ENCODE measurements around the gene NUP210L.

DNA sequence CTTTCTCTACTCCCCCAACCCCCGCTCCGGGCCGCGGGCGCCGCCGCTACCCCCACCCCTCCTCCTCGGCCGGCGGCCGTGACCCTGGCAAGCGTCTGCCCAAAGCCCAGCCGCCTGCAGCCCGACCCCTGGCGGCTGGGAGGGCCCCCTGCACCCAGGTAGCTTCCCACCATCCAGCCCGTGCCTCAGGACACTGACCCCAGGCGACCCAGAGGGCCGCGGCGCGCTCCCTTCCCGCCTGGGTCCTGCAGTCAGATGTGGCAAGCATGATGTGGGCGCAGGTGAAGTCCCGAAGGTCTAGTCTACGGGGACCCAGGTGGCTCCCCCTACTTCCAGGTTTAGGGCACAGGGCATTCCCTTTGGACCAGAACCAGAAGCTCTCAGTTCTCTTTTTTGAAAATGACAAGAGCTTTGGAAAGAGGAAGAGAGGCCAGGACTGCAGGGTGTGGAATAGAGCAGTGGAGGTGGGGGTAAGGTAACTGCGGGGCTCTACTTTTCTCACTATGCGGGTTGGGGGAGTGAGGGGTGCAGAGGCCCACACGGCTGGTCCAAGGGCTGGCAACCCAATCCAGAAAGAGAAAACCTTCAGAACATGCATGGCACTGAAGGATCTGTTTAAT is 208.1 kb downstream of the NUP210L start, which contains the start of gene DENND4B:
- TF ChIP-seq MTA2 (IDR thresholded peaks at IDR 0.05; ENCODE audit: low read depth): no peak
- TF ChIP-seq, protein P1, sequence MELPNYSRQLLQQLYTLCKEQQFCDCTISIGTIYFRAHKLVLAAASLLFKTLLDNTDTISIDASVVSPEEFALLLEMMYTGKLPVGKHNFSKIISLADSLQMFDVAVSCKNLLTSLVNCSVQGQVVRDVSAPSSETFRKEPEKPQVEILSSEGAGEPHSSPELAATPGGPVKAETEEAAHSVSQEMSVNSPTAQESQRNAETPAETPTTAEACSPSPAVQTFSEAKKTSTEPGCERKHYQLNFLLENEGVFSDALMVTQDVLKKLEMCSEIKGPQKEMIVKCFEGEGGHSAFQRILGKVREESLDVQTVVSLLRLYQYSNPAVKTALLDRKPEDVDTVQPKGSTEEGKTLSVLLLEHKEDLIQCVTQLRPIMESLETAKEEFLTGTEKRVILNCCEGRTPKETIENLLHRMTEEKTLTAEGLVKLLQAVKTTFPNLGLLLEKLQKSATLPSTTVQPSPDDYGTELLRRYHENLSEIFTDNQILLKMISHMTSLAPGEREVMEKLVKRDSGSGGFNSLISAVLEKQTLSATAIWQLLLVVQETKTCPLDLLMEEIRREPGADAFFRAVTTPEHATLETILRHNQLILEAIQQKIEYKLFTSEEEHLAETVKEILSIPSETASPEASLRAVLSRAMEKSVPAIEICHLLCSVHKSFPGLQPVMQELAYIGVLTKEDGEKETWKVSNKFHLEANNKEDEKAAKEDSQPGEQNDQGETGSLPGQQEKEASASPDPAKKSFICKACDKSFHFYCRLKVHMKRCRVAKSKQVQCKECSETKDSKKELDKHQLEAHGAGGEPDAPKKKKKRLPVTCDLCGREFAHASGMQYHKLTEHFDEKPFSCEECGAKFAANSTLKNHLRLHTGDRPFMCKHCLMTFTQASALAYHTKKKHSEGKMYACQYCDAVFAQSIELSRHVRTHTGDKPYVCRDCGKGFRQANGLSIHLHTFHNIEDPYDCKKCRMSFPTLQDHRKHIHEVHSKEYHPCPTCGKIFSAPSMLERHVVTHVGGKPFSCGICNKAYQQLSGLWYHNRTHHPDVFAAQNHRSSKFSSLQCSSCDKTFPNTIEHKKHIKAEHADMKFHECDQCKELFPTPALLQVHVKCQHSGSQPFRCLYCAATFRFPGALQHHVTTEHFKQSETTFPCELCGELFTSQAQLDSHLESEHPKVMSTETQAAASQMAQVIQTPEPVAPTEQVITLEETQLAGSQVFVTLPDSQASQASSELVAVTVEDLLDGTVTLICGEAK (IDR thresholded peaks at IDR 0.05): no peak
- TF ChIP-seq, protein P1 (CRISPR knock-in tag; IDR thresholded peaks at IDR 0.05): no peak
- TF ChIP-seq, protein P2, sequence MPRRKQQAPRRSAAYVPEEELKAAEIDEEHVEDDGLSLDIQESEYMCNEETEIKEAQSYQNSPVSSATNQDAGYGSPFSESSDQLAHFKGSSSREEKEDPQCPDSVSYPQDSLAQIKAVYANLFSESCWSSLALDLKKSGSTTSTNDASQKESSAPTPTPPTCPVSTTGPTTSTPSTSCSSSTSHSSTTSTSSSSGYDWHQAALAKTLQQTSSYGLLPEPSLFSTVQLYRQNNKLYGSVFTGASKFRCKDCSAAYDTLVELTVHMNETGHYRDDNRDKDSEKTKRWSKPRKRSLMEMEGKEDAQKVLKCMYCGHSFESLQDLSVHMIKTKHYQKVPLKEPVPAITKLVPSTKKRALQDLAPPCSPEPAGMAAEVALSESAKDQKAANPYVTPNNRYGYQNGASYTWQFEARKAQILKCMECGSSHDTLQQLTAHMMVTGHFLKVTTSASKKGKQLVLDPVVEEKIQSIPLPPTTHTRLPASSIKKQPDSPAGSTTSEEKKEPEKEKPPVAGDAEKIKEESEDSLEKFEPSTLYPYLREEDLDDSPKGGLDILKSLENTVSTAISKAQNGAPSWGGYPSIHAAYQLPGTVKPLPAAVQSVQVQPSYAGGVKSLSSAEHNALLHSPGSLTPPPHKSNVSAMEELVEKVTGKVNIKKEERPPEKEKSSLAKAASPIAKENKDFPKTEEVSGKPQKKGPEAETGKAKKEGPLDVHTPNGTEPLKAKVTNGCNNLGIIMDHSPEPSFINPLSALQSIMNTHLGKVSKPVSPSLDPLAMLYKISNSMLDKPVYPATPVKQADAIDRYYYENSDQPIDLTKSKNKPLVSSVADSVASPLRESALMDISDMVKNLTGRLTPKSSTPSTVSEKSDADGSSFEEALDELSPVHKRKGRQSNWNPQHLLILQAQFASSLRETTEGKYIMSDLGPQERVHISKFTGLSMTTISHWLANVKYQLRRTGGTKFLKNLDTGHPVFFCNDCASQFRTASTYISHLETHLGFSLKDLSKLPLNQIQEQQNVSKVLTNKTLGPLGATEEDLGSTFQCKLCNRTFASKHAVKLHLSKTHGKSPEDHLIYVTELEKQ (CRISPR knock-in tag; IDR thresholded peaks at IDR 0.05): no peak
- TF ChIP-seq, protein P3, sequence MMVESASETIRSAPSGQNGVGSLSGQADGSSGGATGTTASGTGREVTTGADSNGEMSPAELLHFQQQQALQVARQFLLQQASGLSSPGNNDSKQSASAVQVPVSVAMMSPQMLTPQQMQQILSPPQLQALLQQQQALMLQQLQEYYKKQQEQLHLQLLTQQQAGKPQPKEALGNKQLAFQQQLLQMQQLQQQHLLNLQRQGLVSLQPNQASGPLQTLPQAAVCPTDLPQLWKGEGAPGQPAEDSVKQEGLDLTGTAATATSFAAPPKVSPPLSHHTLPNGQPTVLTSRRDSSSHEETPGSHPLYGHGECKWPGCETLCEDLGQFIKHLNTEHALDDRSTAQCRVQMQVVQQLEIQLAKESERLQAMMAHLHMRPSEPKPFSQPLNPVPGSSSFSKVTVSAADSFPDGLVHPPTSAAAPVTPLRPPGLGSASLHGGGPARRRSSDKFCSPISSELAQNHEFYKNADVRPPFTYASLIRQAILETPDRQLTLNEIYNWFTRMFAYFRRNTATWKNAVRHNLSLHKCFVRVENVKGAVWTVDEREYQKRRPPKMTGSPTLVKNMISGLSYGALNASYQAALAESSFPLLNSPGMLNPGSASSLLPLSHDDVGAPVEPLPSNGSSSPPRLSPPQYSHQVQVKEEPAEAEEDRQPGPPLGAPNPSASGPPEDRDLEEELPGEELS (CRISPR knock-in tag; IDR thresholded peaks at IDR 0.05; ENCODE audit: borderline replicate concordance): no peak; the same call in 1 of the 2 replicates
- peak; percentile 41; the same call in 1 of the 2 replicates for TF ChIP-seq POLR2A (conservative IDR thresholded peaks at IDR 0.05)
- TF ChIP-seq CEBPB (tag; IDR thresholded peaks at IDR 0.05): no peak
- TF ChIP-seq, protein P4, sequence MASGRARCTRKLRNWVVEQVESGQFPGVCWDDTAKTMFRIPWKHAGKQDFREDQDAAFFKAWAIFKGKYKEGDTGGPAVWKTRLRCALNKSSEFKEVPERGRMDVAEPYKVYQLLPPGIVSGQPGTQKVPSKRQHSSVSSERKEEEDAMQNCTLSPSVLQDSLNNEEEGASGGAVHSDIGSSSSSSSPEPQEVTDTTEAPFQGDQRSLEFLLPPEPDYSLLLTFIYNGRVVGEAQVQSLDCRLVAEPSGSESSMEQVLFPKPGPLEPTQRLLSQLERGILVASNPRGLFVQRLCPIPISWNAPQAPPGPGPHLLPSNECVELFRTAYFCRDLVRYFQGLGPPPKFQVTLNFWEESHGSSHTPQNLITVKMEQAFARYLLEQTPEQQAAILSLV (tag; IDR thresholded peaks at IDR 0.05): no peak
- no peak for TF ChIP-seq FOXJ2 (tag; IDR thresholded peaks at IDR 0.05)
- TF ChIP-seq MXI1 (IDR thresholded peaks at IDR 0.05; ENCODE audit: low read depth, low read length): no peak
- TF ChIP-seq NFYB (IDR thresholded peaks at IDR 0.05; ENCODE audit: extremely low read depth, insufficient read length): no peak
- TF ChIP-seq EP300 (IDR thresholded peaks at IDR 0.05; ENCODE audit: low read length): 0 out of 2 replicates have a peak, but pooled peaks have one; percentile 13

All from K562 (cell line).